C4-2B (cell line): ENCODE data around the gene TMEM266.

Experiments
- H3K27ac ChIP-seq: fragments of 450-650 bp; 2 replicates; pipeline ENCODE4 v1.5.1; 2017
- CTCF ChIP-seq: fragments of 450-650 bp; conservative IDR thresholded peaks from 2 replicates; pipeline ENCODE4 v1.5.1; 2017; ENCODE audit warnings: mild to moderate bottlenecking
- ZFX ChIP-seq: fragments of 450-650 bp; IDR thresholded peaks from 2 replicates; pipeline ENCODE4 v1.6.1; 2017

TMEM266 gene

DNA sequence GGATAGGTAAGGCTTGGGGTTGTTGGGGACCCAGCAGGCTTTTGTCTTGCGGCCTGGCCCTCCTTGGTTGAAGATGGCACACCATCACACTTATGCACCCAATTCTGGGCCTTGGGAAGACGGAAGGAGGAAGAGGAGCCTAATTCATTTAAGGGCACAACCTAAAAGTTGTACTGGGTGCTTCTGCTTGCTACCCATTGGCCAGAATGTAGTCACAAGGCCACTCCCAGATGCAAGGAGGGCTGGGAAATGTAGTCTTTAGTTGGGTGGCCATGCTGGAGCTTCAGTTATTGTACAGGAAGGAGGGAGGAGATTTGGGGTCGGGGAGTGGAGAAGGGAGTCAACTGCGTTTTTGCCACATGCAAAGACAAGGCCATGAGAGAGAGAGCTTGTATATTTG lies 109.2 kb downstream of the TMEM266 start:
- no peak overlapping the region for H3K27ac ChIP-seq
- TF ChIP-seq CTCF: no peak
- TF ChIP-seq ZFX: no peak

GRCh38 chr15:76169911-76170800 lies 110.4 kb downstream of the TMEM266 start:
- TF ChIP-seq CTCF (no peak), ZFX (no peak)
- no peak overlapping the region for H3K27ac ChIP-seq

- TF ChIP-seq CTCF (no peak), ZFX (no peak)
- H3K27ac ChIP-seq: no peak overlapping the region
These were observed 113.0 kb downstream of the TMEM266 start for GRCh38 chr15:76172782-76173181.

- TF ChIP-seq ZFX (no peak), CTCF (no peak)
- H3K27ac ChIP-seq: no peak overlapping the region
These were observed 113.6 kb downstream of the TMEM266 start for GRCh38 chr15:76173317-76173834.

GRCh38 chr15:76174654-76175053 lies 114.9 kb downstream of the TMEM266 start:
- TF ChIP-seq CTCF (no peak), ZFX (no peak)
- no peak overlapping the region for H3K27ac ChIP-seq

DNA sequence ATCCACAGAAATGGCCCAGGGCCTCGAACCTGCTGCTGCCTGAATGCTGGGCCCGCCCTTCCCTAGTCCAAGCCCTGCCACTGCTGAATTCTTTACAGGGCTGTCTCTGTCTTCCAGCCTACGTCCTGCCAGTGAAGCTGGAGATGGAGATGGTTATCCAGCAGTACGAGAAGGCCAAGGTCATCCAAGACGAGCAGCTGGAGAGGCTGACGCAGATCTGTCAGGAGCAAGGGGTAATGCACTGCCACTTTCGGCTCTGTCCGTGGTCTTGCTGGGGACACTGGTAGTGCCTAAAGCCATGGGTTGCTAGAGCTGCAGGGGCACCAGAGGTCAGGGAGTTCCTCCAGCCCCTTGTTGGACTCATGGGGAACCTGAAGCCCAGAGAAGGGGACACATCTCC lies 115.7 kb downstream of the TMEM266 start:
- TF ChIP-seq ZFX (no peak), CTCF (no peak)
- H3K27ac ChIP-seq: no peak overlapping the region

DNA sequence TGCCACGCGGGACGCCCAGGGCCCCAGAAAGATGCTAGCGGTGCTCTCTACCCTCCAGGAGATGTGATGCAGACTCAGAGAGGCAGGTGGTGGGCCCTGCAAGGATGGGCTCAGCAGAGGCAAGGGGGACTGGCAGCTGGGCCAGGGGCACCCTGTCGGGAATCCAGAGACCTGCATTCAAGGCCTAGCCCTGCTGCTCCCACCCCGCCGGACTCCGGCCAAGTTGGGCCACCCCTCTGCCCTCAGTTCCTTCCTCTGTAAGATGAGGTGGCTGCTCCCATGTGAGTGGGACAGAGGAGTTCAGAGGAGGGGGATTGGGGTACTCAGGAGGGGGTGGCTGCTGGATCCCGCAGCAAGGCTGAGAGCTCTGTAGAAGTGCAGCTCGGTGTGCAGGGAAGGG lies 116.3 kb downstream of the TMEM266 start:
- TF ChIP-seq ZFX (no peak), CTCF (no peak)

More for the DNA sequence above, 116.3 kb downstream of the TMEM266 start:
- no peak overlapping the region for H3K27ac ChIP-seq
